ENCODE results near the gene LGALS9B. TPM values are rescaled to one million over a fixed set of nuclear protein-coding genes. Genes with fewer than 3 reads are reported as not detected.
"Not testable (repeated sequence)": the region's sequence is repeated elsewhere in the genome, so short reads cannot be mapped to it uniquely, and the experiment has no call there.

Gene LGALS9B
- total RNA-seq, 1 donor from 2014 or later, result not detected

DNA sequence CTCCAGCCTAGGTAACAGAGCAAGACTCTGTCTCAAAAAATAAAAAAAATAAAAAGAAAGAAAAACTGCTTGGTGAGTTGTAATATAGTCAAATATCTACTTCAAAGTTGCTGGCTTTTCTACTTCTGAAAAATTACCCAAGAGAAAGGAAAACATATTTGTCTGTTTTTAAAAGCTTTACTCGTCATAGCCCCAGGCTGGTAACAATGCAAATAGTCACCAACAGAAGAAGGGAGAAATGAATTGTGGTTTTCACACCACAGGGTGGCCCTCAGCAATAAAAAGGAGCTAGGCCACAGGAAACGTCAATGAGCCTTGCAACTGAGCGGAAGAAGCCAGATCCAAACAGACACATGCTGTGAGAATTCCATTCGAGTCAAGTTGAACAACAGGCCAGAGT, 1.8 kb upstream of the LGALS9B start:
- not testable (repeated sequence) for DNase-seq (ENCODE audit: extremely low read depth, low read depth, low spot score)

DNA sequence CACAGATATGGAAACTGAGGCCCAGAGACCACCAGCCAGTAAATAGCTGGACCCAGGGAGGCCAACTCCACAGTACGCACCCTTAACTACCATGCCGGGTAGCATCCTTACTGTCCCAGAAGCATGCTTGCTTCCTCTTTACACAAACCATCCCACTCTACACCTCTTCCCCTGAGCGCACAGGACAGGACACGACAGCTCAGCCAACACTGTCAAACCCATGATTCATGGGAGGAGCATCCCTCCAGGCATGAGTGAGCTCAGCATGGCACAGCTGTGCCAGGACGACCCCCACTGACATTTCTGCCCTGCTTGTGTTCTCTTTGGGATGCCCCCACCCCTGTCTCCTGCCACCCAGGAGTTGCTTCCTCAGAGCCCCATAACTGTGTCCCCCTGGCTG, 340 bp downstream of the LGALS9B start:
- DNase-seq (ENCODE audit: extremely low read depth, low read depth, low spot score), result not testable (repeated sequence)

DNA sequence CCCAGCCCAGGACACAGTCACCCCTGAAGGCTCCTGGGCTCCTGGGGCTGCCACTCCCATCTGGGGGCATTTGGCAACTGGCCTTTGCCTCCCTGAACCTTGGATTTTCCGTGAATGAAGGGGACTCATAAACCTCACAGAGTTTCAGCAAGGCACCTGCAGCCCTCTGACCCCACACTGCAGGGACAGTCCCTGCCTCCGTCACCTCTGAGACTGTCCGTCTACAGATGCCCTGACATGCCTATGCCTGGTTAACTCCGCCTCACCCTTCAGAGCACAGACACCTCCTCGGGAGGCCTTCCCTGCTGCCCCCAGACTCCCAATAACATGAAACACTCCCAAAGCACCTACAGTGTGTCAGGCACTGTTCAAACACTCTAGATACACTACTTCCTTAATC, 786 bp downstream of the LGALS9B start:
- not testable (repeated sequence) for DNase-seq (ENCODE audit: extremely low read depth, low read depth, low spot score)

DNA sequence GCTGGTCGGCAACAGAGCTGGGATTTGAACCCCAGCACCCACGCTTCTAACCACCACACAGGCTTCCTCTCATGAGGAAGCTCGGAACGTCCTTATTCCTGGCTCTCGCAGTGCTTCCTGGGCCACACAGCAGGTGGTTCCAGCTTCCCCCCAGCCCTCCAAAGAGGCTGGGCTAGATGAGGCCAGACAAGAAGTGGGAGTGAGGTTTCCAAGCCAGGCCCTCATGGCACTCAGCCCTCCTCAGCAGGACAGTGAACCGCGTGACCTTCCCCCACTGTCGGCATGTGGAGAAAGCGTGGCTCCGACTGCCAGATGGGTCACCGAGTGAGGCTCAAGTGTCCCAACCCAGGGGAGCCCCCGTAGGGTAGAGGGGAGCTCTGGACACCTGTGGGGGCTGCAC, 1.8 kb downstream of the LGALS9B start:
- not testable (repeated sequence) for DNase-seq (ENCODE audit: extremely low read depth, low read depth, low spot score)

DNA sequence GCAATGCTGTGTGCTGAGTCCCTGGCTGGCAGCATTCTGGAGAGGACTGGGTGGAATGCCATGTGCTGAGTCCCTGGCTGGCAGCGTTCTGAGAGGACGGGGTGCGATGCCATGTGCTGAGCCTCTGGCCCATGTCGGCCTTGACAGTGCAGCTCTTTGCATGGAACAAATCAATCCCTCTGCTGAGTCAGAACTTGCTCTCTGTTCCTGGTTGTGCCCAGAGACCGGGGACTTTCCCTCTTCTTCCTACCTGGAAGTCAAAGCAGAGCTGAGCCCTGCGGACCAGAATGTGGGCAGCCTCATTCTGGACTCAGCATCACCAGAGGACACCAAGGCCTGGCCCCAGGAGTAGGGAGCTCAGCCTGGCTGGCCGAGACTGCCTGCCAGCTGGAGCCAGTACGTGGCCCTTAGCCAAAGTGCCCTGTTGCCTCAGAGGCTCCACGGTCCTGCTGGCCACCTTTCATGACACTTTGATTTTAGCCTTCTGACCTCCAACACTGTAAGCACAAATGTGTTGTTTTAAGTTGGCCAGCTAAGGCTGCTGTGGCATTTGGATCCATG, 2.4 kb downstream of the LGALS9B start:
- not testable (repeated sequence) for DNase-seq (ENCODE audit: extremely low read depth, low read depth, low spot score)

DNA sequence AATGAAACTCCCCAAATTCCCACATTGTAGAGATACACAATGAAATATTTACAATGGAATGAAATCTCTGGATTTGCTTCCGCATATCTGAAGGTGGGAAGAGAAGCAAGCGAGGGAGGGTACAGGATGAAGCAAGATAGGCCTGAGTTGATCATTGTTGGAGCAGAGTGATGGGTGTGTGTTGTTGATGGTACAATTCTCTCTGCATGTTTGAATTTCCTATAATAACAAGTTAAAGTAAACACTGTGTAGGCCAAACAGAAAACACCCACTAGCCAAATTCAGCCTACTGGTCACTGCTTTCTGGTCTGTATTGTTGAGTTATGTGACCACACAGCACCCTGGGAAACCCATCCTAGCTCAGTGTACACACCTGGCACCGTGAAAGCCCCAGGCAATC, 5.2 kb downstream of the LGALS9B start:
- not testable (repeated sequence) for DNase-seq (ENCODE audit: extremely low read depth, low read depth, low spot score)

DNA sequence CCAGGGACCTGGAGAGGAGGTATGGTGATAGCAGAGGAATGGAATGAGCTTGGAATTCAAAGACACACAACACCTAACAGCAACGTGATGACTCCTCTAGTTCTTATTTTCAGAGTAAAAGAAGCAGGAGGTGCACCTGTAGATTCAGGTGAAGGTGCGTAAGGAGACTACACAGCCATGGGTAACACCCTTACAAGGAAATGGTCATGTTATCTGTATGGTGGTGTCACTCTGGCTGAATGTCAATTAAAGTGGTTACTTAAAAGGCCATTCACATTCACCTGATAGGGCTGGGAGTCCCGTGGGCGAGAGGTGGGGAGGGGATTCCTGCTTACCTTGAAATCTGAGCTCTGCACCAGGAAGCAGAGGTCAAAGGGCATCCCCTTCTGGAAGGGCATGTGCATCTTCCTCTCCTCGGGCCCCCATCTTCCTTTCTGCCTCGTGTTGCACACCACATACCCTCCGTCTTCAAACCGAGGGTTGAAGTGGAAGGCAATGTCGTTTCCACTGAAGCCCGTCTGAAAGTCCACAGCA, 9.4 kb downstream of the LGALS9B start:
- not testable (repeated sequence) for DNase-seq (ENCODE audit: extremely low read depth, low read depth, low spot score)

DNA sequence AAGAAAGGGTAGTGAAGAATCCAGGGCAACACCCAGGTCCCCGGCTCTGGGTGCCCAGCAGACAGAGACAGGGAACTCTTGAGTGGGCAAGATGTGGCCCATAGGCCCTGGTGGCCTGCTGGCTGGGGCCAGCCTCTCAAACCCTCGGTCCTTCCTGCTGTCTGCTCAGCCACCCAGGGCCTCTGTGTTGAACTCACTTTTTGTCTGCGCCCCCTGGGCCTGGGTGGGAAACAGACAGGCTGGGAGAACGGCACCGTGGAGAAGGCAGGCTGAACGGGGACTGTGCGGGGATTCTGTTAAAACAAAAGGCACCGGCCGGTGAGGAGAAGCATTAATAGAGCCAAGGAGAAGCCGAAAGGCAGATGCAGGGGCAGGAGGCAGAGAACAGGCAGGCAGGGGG, 12.2 kb downstream of the LGALS9B start:
- DNase-seq (ENCODE audit: extremely low read depth, low read depth, low spot score), result not testable (repeated sequence)

DNA sequence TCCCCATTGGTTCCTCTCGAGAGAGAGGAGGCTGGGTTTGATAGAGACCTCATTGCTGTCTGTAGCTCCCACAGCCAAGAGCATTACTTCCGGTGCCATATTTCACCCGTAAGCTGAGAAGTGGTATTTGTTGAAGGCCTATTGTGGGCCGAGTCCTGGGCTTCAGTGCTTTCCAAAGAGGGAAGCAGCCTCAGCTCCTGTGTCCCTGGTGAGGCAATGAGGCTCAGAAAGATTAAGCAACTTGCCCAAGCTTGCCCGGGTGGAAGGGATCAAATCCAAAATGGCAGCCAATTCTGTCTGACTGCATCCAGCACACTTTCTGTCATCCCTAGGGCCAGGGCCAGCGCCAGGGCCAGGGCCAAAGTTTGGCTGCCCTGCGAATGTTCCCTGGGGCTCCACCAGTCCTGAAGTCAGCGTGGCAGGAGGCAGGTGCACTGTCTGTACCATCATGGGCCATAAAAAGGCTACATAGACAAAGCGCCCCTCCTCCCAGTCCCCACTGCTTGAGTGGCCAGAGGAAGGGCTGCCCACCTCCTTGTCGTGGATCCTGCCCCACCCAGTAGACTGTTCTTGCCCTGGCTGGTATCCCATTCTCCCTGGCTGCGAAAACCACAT, 13.4 kb downstream of the LGALS9B start:
- DNase-seq (ENCODE audit: extremely low read depth, low read depth, low spot score), result not testable (repeated sequence)

DNA sequence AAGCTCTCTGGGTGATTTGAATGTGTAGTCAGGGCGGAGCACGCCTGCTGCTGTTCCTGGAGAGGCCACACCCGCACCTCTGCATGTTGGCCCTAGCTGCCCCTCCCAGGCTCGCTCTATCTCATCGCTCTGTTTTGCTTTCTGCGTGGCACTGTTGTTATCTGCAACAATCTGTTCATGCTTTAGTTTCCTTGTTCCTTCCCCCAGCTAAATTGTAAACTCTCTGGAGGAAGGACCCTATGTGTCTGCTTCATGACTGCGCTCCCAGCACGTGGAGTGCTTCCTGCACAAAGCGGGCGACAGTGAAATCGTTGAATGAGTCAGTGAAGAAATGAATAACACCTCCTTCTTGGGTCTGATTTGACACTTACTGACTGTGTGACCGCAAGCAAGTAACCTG, 16.5 kb downstream of the LGALS9B start:
- not testable (repeated sequence) for DNase-seq (ENCODE audit: extremely low read depth, low read depth, low spot score)

DNA sequence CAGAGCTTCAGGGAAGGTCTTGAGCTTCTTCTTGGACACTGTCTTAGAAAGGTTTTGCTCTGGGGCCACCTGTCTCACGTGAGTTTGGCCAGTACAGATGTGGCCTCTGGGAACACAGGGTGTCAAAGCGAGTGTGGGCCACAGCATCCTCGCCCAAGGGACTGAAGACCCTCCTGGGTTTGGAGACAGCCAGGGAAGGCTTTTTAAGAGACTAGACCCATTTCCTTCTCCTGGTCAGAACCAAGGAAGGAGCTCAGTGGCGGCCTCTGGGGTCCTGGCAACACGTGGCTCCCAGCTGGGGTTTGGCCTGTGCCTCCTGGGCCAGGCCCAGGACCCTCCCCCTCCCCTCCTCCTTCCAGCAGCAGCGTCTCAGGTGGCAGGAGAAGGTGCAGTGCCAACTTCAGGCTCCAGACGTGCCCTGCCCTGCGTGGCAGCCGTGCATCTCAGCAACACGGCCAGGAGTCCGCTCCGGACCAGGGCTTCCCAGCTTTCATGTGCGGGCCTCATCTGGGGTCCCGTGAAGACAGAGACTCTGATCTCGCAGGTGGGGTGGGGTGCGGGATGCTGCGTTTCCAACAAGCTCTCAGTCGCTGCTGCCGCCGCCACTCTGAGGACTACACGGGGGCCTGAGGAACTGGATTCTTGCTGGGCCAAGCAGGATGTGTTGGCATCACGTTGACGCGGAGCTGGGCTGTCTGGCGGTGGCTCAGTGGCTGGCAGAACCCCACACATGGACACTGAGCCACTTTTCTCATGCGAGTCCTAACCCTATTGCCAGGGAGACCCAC, 19.6 kb downstream of the LGALS9B start:
- DNase-seq (ENCODE audit: extremely low read depth, low read depth, low spot score), result not testable (repeated sequence)

GRCh38 chr17:20446895-20447294, 20.4 kb downstream of the LGALS9B start:
- not testable (repeated sequence) for DNase-seq (ENCODE audit: extremely low read depth, low read depth, low spot score)

GRCh38 chr17:20444581-20445236, 22.6 kb downstream of the LGALS9B start:
- not testable (repeated sequence) for DNase-seq (ENCODE audit: extremely low read depth, low read depth, low spot score)

DNA sequence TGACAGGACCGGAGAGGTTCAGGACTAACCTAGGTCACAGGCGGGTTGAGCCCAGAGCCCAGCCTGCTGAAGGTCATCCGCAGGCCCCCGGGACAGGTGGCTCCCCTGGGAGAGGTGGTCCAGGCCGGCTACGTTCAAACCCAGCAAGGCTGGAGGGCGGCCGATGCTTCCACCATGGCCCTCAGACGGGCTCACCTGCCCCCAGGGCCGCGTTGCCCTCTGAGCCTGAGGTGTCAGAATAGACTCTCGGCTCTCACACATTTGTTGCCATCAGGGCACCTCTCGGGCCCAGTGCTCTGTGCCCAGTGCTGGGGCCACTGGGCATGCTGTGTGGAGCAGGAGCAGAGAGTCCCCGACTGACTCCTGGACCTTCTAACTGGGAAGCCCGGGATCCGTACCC, 23.2 kb downstream of the LGALS9B start:
- not testable (repeated sequence) for DNase-seq (ENCODE audit: extremely low read depth, low read depth, low spot score)

DNA sequence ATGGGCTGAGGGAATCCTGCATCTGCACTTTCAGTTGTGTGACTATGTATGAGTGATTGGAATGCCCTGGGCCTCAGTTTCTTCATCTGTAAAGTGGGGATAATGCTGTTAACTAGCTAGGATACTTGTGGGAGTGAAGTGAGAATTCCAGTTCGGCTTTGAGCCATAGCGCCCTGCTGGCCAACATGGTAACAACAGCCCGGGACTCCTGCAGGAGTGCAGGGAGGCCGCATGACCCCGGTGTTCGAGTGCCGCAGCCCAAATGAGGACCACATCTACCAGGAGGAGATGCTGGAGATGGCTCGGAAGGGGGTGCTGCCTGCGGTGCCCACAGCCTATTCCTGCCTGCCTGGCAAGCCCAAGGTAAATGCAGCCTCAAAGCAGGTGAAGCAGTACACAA, 23.7 kb downstream of the LGALS9B start:
- not testable (repeated sequence) for DNase-seq (ENCODE audit: extremely low read depth, low read depth, low spot score)

DNA sequence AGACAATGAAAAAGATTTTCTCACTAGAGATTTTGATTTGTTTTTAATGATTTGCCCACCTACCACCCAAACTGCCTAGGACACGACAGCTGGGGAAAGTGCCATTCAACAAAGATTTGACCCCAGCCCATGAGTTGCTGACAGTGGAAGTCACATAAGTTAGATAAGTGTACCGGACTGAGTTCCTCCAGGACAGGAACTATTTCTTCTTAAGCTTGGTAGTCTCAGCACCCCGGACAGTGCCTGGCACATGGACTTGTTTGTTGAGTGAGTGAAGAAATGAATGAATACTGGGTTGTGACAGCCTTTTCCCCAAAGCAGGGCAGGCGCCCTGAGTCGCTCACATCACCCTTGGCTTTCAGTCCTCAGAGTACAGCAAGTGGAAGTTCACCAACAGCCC, 26.7 kb downstream of the LGALS9B start:
- DNase-seq (ENCODE audit: extremely low read depth, low read depth, low spot score), result not testable (repeated sequence)

GRCh38 chr17:20435166-20435565, 32.2 kb downstream of the LGALS9B start:
- DNase-seq (ENCODE audit: extremely low read depth, low read depth, low spot score), result not testable (repeated sequence)

GRCh38 chr17:20433382-20433781, 34.0 kb downstream of the LGALS9B start:
- not testable (repeated sequence) for DNase-seq (ENCODE audit: extremely low read depth, low read depth, low spot score)

GRCh38 chr17:20427264-20427663, 40.1 kb downstream of the LGALS9B start:
- not testable (repeated sequence) for DNase-seq (ENCODE audit: extremely low read depth, low read depth, low spot score)

DNA sequence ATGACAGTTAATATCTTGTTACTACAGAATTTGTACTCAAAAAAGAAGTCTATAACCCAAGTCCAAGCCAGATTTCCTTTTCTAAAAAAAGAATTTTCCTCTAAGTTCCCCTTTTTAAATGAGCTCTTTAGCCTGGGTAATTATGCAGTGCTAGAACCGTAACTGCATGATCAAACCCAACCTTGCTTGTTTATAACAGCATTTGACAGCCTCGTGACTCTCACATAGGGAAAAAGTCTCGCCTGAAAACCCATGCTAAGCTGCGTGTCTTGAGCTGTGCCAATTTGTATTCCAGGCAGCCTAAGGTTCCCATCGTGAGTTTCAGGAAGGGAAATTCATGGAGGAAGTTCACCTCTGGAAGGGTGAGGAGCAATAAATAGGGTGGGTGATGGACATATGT, 44.5 kb downstream of the LGALS9B start:
- DNase-seq (ENCODE audit: extremely low read depth, low read depth, low spot score), result not testable (repeated sequence)

DNA sequence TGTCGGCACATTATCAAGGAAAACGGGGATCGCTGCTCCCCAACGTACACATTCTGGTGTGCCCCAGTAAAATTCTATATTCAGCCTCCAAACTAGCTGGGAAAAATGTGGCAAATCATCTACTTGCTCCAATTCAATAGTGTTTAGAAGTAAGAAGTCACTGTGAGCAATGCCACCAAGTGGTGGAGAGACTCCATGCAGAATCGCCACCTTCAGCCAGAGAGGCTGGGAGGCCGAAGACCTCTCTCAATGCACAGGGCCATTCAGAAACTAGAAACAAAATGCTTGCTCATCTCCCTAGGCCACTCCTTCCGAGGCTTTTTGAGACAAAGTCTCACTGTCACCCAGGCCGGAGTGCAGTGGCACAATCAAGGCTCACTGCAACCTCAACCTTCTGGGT, 48.5 kb downstream of the LGALS9B start:
- not testable (repeated sequence) for DNase-seq (ENCODE audit: extremely low read depth, low read depth, low spot score)

Measured in glomerular endothelial cell (primary cell).